ENCODE measurements around the gene XK.
"Not testable (repeated sequence)": the region's sequence is repeated elsewhere in the genome, so short reads cannot be mapped to it uniquely, and the experiment has no call there.

The XK gene

DNA sequence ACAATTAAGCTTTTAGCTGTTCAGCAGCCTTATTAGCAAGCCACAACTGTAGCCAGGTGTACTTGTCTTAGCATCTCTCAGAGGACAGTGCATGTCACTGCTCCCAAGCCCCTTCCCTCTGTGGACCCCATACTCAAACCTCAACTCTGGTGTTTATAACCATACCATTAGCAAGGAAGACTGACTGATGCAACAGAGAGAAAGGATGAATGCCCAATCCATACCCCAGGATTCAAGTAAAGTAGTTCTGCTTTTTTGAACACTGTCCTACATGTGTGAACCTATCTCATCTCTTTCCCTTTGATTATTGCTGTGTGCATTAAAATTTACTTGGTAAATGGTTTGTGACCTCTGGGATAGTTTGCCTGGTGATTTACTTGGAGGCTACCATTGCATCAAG lies 71.5 kb downstream of the XK start:
- no peak for DNase-seq

- no peak for DNase-seq
Observed at GRCh38 chrX:37759351-37759750, 73.8 kb downstream of the XK start.

DNA sequence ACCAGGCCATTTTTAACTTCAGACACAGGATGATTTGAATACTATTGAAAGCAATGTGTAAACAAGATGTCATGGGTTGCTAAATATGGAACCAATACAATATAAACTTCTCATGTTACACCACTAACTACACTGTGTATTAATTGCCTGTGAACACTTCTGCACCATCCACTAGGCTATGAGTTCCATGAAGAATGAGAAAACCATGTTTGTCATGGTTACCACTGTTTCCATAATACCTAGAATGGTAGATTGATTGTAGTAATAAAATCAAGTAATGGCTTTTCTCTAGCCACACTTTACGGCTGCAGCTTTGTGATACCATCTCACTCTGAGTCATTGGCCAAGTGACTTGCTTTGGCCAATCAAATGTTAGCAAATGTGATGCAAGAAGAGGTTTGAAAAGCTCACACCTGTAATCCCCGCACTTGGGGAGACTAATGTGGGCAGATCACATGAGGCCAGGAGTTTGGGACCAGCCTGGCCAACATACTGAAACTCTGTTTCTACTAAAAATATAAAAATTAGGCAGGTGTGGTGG lies 74.4 kb downstream of the XK start:
- DNase-seq = no peak

DNA sequence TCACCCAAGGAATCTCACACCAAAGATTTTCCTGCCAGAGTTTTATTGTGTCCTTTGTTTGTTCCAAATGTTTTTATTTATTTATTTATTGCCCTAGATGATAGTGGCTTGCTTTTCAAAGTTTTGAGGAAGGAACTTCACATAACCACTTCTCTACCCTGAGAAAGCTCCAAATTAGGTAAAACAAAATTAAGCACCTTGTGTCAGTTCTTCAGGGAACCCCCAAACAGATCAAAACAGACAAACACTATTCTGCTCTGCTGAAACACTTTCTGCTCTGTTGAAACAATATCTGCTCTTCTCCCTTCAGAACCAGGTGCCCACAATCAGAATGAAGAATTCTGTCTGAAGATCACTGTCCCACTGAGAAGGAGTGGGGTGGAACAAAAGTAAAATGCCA lies 77.8 kb downstream of the XK start:
- DNase-seq = no peak

GRCh38 chrX:37765507-37765906 lies 79.9 kb downstream of the XK start:
- peak; percentile 64 to 75 for DNase-seq

DNA sequence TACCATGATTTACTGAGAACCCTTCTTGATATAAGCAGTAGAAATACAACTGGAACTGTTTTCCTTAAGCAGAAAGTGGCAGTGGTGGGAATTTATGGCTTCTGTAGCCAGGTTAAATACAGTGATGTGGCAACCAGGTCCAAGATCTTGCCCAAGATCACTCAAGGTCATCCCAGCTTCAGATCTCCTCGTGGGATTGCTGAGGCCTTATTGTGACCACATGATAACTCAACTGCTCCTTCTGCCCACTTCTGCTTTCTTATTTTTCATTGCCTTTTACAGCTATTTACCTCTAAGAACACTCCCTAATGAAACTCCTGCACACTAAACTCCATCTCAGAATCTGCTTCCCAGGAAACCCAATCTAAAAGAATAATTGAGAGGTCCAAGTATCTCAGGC lies 81.8 kb downstream of the XK start:
- peak; percentile 11 to 15 for DNase-seq

- DNase-seq = not testable (repeated sequence)
Observed at GRCh38 chrX:37768866-37769265, 83.3 kb downstream of the XK start.

DNA sequence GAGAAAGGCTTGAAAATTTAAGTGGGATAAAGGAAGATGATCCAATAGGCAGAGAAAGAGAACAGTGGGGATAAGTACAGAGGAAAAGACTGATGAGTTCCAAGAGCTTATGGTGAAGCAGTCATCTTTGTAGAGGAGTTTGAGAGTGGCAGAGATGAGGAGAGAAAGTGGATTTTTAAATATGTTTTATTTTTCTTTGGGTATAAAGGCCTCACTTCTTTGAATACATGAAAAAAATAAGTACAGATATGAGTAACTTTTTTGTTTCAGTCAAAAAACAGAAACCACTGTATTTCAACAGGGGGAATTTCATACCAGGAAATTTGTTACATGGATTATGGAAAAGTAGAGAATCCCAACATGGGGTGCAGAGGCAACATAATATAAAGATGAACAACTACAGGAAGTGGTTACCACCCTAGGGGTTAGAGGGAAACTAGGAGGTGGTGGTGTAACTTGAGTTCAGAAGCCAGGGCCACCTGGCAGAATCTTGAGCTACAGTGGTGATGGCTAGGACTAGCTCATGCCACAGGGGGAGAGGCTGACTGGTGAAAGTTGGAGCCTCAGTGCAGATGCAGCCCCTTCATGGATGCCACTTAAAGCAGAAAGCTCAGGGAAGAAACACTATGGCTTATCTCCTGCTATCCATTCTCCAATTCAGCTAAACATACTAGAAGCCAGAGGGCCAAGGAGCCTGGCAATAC lies 90.8 kb downstream of the XK start:
- no peak for DNase-seq

DNA sequence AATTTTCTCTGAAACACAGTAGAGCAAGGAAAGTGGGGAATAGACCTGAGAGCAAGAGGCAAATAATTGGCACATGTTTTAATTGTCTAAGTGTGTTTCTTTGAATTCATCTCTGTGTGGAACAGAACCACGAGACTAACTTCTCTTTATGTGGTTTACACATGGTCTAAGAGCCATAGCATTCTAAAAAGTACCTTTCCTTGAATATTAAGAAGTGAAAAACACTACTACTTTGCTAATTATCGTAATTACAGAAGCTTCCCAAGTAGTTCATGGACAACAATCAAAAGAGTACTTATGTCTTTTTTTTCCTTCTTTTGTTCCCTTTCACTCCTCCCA lies 91.4 kb downstream of the XK start:
- DNase-seq = no peak

- DNase-seq = no peak
Observed at GRCh38 chrX:37779857-37780256, 94.3 kb downstream of the XK start, which contains the start of gene CYBB. TSS of gene CYBB (plus strand) at chrX:37780059. CDS start at chrX:37780078, 19 bp downstream.

- DNase-seq = no peak
Observed at GRCh38 chrX:37781081-37781480, 95.5 kb downstream of the XK start.
